Dedifferentiated amniotic fluid mesenchymal stem cell (primary cell): ENCODE measurements around the gene HPS4.

Experiments used
- DNase-seq: peaks from one replicate; pipeline ENCODE4 v3.0.0-alpha.2; 2016; ENCODE audit errors: extremely low spot score

HPS4 gene

DNA sequence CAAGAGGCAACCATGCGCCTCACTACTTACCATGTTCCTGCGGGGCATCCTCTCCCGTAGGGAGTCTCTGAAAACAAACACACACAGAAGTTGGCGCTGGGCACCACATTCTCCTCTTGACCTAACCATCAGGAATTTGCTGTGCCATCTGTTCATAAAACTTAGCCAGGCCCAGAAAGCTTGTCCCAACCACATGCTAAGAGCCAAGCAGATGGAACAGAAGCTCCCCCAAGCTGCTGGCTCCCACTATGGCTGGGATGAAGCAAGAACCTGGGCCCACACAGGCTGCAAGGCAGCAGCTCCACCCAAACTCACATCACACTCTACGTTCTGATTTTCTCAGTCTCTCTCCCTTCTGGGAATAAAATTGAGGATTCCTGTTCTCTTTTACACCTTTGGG, 17.4 kb downstream of the HPS4 start:
- no peak for DNase-seq

GRCh38 chr22:26464312-26464711, 19.3 kb downstream of the HPS4 start:
- DNase-seq = no peak

GRCh38 chr22:26463688-26464087, 19.9 kb downstream of the HPS4 start:
- no peak for DNase-seq

DNA sequence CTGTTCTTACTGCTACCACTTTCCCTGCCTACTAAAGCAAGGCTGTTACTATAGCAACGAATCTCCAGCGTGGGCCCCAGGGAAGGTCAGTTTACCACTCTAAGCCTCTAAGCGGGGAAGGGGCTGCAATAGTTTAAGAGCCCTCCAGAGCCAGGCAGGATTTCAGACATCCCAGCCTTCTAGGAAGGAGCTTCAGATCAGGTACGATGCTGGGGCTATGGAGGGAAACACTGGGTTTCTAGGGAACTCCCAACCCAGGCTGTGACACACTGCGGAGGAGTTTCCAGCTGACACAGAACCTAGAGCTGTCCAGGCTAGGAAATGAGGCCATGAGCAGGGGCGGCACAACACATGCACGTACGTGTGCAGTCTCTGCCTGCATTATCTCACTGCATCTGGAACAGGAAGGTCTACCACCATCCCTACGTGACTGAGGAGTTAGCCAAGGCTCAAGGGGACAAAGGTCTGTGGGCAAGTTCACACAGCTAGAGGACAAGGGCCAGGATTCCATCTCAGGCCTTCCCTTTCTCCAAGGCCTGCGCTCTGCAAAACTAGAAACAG, 20.4 kb downstream of the HPS4 start:
- DNase-seq = no peak

DNA sequence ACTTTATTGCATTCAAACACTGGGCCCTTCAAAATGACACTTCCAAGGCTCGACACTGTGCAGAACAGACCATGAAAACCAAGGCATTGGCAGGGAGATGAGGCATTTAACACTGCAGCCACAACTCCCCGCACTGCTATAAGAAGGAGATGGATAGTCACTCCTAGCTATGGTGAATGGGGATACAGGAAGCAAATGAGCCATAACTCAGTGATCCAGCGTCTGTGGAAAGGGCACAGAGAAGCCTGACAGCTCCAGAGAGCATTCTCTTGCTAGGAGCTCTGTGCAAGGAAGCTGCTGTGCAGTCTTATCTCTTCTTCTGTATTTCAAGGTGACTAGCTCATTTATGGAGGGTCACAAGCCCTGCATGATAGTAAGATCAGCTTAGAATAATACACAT, 20.9 kb downstream of the HPS4 start:
- DNase-seq = no peak

- DNase-seq = no peak
Measured at GRCh38 chr22:26462051-26462450, 21.5 kb downstream of the HPS4 start.

- no peak for DNase-seq
Measured at GRCh38 chr22:26461188-26461810, 22.3 kb downstream of the HPS4 start.

DNA sequence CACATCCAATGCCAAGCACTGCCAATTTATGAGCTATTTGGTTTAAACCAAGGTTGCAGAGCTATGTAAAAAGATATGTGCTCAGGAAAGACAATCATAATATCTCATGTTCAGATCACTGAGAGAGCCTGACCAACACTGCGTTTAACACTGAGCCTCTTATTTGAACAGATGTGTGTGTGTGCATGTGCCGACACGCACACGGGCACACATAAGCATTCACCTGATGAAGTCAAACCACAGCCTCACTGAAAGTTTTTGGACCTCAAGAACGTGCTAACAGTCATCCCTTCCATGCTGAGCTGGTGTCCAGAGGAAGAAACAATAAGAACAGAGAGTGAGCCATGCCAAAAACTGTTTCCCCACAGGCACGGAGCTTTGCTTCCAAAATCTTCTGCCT, 23.4 kb downstream of the HPS4 start:
- DNase-seq = no peak

GRCh38 chr22:26457661-26458272, 25.8 kb downstream of the HPS4 start:
- DNase-seq = no peak

DNA sequence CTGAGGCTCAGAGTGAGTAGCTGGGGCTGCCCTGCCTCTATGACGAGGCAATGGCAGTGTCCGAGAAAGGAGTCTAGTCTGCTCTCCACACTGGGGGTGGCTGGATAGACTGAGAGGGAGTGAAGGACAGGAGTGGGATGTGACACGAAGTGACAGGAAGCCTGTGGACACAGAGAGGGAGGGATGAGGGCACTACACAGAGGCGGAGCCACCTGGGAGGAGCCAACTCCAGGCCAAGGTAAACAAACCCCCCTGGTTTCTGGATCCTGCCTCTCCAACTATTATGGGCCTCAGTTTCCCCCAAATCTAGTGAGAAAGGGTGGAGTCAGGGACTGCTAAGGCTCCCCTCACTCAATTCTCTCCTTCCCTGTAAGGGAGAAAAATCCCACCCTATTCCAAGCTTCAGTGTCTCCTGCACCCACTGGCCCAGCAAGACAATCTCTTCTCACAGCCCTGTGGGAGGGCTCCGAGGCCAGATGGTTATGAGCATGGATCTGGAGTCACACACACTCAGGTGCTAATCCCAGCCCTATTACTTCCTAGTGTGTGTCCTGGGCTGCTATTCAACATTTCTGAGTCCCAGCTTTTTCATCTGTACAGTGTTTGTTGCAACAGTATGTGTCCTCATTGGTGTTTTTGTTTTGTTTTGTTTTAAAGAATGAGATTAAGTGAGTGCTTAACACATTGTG, 29.6 kb downstream of the HPS4 start:
- no peak for DNase-seq

GRCh38 chr22:26453216-26453615, 30.4 kb downstream of the HPS4 start:
- no peak for DNase-seq

- DNase-seq = no peak
Measured at GRCh38 chr22:26452236-26453016, 31.2 kb downstream of the HPS4 start.

DNA sequence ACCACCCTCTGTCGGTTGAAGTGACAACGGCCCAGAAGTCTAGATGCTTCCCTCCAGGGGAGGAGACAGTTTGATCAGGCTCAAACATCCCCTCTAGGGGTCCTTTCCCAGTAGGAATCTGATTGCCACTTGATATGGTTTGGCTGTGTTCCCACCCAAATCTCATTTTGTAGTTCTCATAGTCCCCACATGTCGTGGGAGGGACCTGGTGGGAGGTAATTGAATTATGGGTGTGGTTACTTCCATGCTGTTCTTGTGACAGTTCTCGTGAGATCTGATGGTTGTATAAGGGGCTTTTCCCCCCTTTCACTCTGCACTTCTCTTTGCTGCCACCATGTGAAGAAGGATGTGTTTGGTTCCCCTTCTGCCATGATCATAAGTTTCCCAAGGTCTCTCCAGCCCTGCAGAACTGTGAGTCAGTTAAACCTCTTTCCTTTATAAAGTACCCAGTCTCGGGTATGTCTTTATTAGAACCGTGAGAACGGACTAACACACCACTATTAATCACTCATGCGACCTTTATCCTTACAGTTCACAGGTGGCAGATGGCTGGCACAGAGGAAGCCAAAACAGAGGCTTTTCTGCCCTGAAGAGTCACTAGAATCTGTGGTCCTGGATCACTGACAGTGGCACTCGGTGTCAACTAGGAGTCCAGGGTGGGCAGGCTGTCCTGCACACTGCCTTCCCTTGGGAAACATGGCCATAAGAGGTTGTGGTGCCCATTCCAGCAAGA, 33.0 kb downstream of the HPS4 start:
- no peak for DNase-seq

- DNase-seq = no peak
Measured at GRCh38 chr22:26448941-26449340, 34.6 kb downstream of the HPS4 start.

- no peak for DNase-seq
Measured at GRCh38 chr22:26448334-26448733, 35.2 kb downstream of the HPS4 start.

GRCh38 chr22:26447584-26448329, 35.8 kb downstream of the HPS4 start:
- no peak for DNase-seq

GRCh38 chr22:26446808-26447515, 36.6 kb downstream of the HPS4 start:
- DNase-seq = no peak

- DNase-seq = no peak
Measured at GRCh38 chr22:26445577-26446275, 37.9 kb downstream of the HPS4 start.

GRCh38 chr22:26444777-26445176, 38.8 kb downstream of the HPS4 start:
- no peak for DNase-seq
